ENCODE data around the gene ADSS1. TPM values are rescaled to one million over a fixed set of nuclear protein-coding genes. Genes with fewer than 3 reads are reported as not detected.

ADSS1 gene
- total RNA-seq, 1 donor from 2014 or later = 1.1 TPM

GRCh38 chr14:104698688-104699425, 25.2 kb upstream of the ADSS1 start:
- DNase-seq (ENCODE audit: low spot score) = no peak
- Mint-ChIP-seq H3K36me3 (ENCODE audit: low read depth) (peaks cover 8% of the 10 kb centered on the region), H3K4me1 (ENCODE audit: low read depth) (peaks cover 25% of the 10 kb centered on the region), H3K27me3 (ENCODE audit: insufficient read depth) (no peaks in the 10 kb centered on the region), H3K27ac (no peak overlapping the region), H3K9me3 (no peaks in the 10 kb centered on the region), H3K4me3 (no peak overlapping the region)
- intact Hi-C loops (cut with micrococcal nuclease) = no loop called here

- Mint-ChIP-seq H3K9me3 (no peaks in the 10 kb centered on the region), H3K4me3 (no peak overlapping the region), H3K27ac (no peak overlapping the region), H3K27me3 (ENCODE audit: insufficient read depth) (no peaks in the 10 kb centered on the region), H3K36me3 (ENCODE audit: low read depth) (peaks cover 13% of the 10 kb centered on the region), H3K4me1 (ENCODE audit: low read depth) (peaks cover 21% of the 10 kb centered on the region)
- intact Hi-C loops (cut with micrococcal nuclease) = no loop called here
- DNase-seq (ENCODE audit: low spot score) = no peak
Observed at GRCh38 chr14:104699426-104699748, 24.6 kb upstream of the ADSS1 start.

GRCh38 chr14:104700225-104700651, 23.8 kb upstream of the ADSS1 start:
- H3K9me3 Mint-ChIP-seq = no peaks in the 10 kb centered on the region
- H3K4me3 Mint-ChIP-seq = no peak overlapping the region
- H3K4me1 Mint-ChIP-seq (ENCODE audit: low read depth) = peaks cover 13% of the 10 kb centered on the region
- H3K36me3 Mint-ChIP-seq (ENCODE audit: low read depth) = peaks cover 14% of the 10 kb centered on the region
- intact Hi-C loops (cut with micrococcal nuclease) = no loop called here
- no peaks in the 10 kb centered on the region for H3K27me3 Mint-ChIP-seq (ENCODE audit: insufficient read depth)
- no peak for DNase-seq (ENCODE audit: low spot score)
- H3K27ac Mint-ChIP-seq = no peak overlapping the region

- peaks cover 7% of the 10 kb centered on the region for H3K4me1 Mint-ChIP-seq (ENCODE audit: low read depth)
- no peak overlapping the region for H3K27ac Mint-ChIP-seq
- intact Hi-C loops (cut with micrococcal nuclease) = no loop called here
- H3K36me3 Mint-ChIP-seq (ENCODE audit: low read depth) = peaks cover 13% of the 10 kb centered on the region
- H3K9me3 Mint-ChIP-seq = no peaks in the 10 kb centered on the region
- H3K27me3 Mint-ChIP-seq (ENCODE audit: insufficient read depth) = no peaks in the 10 kb centered on the region
- H3K4me3 Mint-ChIP-seq = no peak overlapping the region
- DNase-seq (ENCODE audit: low spot score) = no peak
Observed at GRCh38 chr14:104700747-104701217, 23.2 kb upstream of the ADSS1 start.

GRCh38 chr14:104701383-104702076, 22.5 kb upstream of the ADSS1 start:
- no peak overlapping the region for H3K27ac Mint-ChIP-seq
- no peaks in the 10 kb centered on the region for H3K4me1 Mint-ChIP-seq (ENCODE audit: low read depth)
- H3K36me3 Mint-ChIP-seq (ENCODE audit: low read depth) = peaks cover 10% of the 10 kb centered on the region
- H3K27me3 Mint-ChIP-seq (ENCODE audit: insufficient read depth) = no peaks in the 10 kb centered on the region
- intact Hi-C loops (cut with micrococcal nuclease) = no loop called here
- H3K4me3 Mint-ChIP-seq = no peak overlapping the region
- no peak for DNase-seq (ENCODE audit: low spot score)
- no peaks in the 10 kb centered on the region for H3K9me3 Mint-ChIP-seq

- no peaks in the 10 kb centered on the region for H3K9me3 Mint-ChIP-seq
- DNase-seq (ENCODE audit: low spot score) = no peak
- peaks cover 10% of the 10 kb centered on the region for H3K36me3 Mint-ChIP-seq (ENCODE audit: low read depth)
- no peaks in the 10 kb centered on the region for H3K4me1 Mint-ChIP-seq (ENCODE audit: low read depth)
- intact Hi-C loops (cut with micrococcal nuclease) = no loop called here
- no peak overlapping the region for H3K27ac Mint-ChIP-seq
- no peaks in the 10 kb centered on the region for H3K27me3 Mint-ChIP-seq (ENCODE audit: insufficient read depth)
- no peak overlapping the region for H3K4me3 Mint-ChIP-seq
Observed at GRCh38 chr14:104702106-104702505, 21.9 kb upstream of the ADSS1 start.

GRCh38 chr14:104702673-104703072, 21.4 kb upstream of the ADSS1 start:
- no peaks in the 10 kb centered on the region for H3K27me3 Mint-ChIP-seq (ENCODE audit: insufficient read depth)
- H3K4me1 Mint-ChIP-seq (ENCODE audit: low read depth) = no peaks in the 10 kb centered on the region
- no peak for DNase-seq (ENCODE audit: low spot score)
- H3K27ac Mint-ChIP-seq = no peak overlapping the region
- peaks cover 8% of the 10 kb centered on the region for H3K36me3 Mint-ChIP-seq (ENCODE audit: low read depth)
- intact Hi-C loops (cut with micrococcal nuclease) = no loop called here
- no peaks in the 10 kb centered on the region for H3K9me3 Mint-ChIP-seq
- no peak overlapping the region for H3K4me3 Mint-ChIP-seq

GRCh38 chr14:104703269-104703668, 20.8 kb upstream of the ADSS1 start:
- peaks cover 8% of the 10 kb centered on the region for H3K36me3 Mint-ChIP-seq (ENCODE audit: low read depth)

GRCh38 chr14:104704252-104704651, 19.8 kb upstream of the ADSS1 start:
- DNase-seq (ENCODE audit: low spot score) = no peak
- Mint-ChIP-seq H3K4me1 (ENCODE audit: low read depth) (no peaks in the 10 kb centered on the region), H3K4me3 (no peak overlapping the region), H3K27me3 (ENCODE audit: insufficient read depth) (no peaks in the 10 kb centered on the region), H3K9me3 (no peaks in the 10 kb centered on the region), H3K36me3 (ENCODE audit: low read depth) (peaks cover 9% of the 10 kb centered on the region), H3K27ac (no peak overlapping the region)
- intact Hi-C loops (cut with micrococcal nuclease) = no loop called here

More at GRCh38 chr14:104703269-104703668, 20.8 kb upstream of the ADSS1 start:
- intact Hi-C loops (cut with micrococcal nuclease) = no loop called here
- Mint-ChIP-seq H3K9me3 (no peaks in the 10 kb centered on the region), H3K27ac (no peak overlapping the region), H3K4me3 (no peak overlapping the region), H3K27me3 (ENCODE audit: insufficient read depth) (no peaks in the 10 kb centered on the region), H3K4me1 (ENCODE audit: low read depth) (no peaks in the 10 kb centered on the region)
- no peak for DNase-seq (ENCODE audit: low spot score)

- H3K4me3 Mint-ChIP-seq = no peak overlapping the region
- DNase-seq (ENCODE audit: low spot score) = no peak
- intact Hi-C loops (cut with micrococcal nuclease) = no loop called here
- no peaks in the 10 kb centered on the region for H3K9me3 Mint-ChIP-seq
- H3K27me3 Mint-ChIP-seq (ENCODE audit: insufficient read depth) = no peaks in the 10 kb centered on the region
- H3K36me3 Mint-ChIP-seq (ENCODE audit: low read depth) = peaks cover 13% of the 10 kb centered on the region
- H3K4me1 Mint-ChIP-seq (ENCODE audit: low read depth) = no peaks in the 10 kb centered on the region
- H3K27ac Mint-ChIP-seq = no peak overlapping the region
Observed at GRCh38 chr14:104705340-104706047, 18.5 kb upstream of the ADSS1 start.

GRCh38 chr14:104706733-104707607, 17.1 kb upstream of the ADSS1 start:
- H3K27me3 Mint-ChIP-seq (ENCODE audit: insufficient read depth) = no peaks in the 10 kb centered on the region
- no peaks in the 10 kb centered on the region for H3K4me1 Mint-ChIP-seq (ENCODE audit: low read depth)
- peaks cover 13% of the 10 kb centered on the region for H3K36me3 Mint-ChIP-seq (ENCODE audit: low read depth)
- H3K27ac Mint-ChIP-seq = no peak overlapping the region
- no peaks in the 10 kb centered on the region for H3K9me3 Mint-ChIP-seq
- no peak overlapping the region for H3K4me3 Mint-ChIP-seq
- DNase-seq (ENCODE audit: low spot score) = no peak
- intact Hi-C loops (cut with micrococcal nuclease) = no loop called here

All from activated T-helper 1 cell treated with anti-CD3 and anti-CD28 coated beads, Interleukin-12 subunit alpha, Interleukin-12 subunit beta, Interleukin-2, Interleukin-4 antibody, amounts not matched to agents 30 ng/mL and 10 ng/mL and 1 ng/mL, durations not matched to agents 14 hours and 24 hours and 36 hours (primary cell).